B cell (primary cell): Measurements from ENCODE around the gene IPO4.

Source experiments
- CTCF ChIP-seq: fragments of 200-600 bp; IDR thresholded peaks from one replicate; pipeline ENCODE4 v1.8.0; 2022; ENCODE audit warnings: antibody characterized with exemption, mild to moderate bottlenecking
- EZH2 ChIP-seq: IDR thresholded peaks from 2 replicates; pipeline ENCODE4 v1.6.1; 2012; ENCODE audit warnings: borderline replicate concordance, low read depth, mild to moderate bottlenecking, moderate library complexity, low read length; ENCODE audit not compliant: insufficient read depth, poor library complexity, severe bottlenecking

GRCh38 chr14:24192933-24193332 lies 4.3 kb upstream of the IPO4 start:
- TF ChIP-seq CTCF (no peak), EZH2 (no peak)
